Measurements from ENCODE around the gene OR7G1.
A peak's percentile ranks its signal among the peaks of the same experiment; 100 is the strongest.

The OR7G1 gene, protein sequence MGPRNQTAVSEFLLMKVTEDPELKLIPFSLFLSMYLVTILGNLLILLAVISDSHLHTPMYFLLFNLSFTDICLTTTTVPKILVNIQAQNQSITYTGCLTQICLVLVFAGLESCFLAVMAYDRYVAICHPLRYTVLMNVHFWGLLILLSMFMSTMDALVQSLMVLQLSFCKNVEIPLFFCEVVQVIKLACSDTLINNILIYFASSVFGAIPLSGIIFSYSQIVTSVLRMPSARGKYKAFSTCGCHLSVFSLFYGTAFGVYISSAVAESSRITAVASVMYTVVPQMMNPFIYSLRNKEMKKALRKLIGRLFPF

DNA sequence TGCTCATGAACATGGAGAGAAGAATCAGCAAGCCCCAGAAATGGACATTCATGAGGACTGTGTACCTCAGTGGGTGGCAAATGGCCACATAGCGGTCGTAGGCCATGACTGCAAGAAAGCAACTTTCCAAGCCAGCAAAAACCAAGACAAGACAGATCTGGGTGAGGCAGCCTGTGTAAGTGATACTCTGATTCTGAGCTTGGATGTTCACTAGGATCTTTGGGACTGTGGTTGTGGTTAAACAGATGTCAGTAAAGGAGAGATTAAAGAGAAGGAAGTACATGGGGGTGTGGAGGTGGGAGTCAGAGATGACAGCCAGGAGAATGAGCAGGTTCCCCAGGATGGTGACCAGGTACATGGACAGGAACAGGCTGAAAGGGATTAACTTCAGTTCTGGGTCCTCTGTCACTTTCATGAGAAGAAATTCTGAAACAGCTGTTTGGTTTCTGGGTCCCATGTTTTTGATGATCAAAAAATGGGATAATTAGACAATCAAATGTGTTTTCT is at the start of gene OR7G1:
Gene OR7G1, minus strand, starts transcription at position 457 of the 507 bp plus-strand sequence. Its CDS starts 0 bp downstream, at position 457.
- DNase-seq (ENCODE audit: low read depth in 2 of 2) = no peak

DNA sequence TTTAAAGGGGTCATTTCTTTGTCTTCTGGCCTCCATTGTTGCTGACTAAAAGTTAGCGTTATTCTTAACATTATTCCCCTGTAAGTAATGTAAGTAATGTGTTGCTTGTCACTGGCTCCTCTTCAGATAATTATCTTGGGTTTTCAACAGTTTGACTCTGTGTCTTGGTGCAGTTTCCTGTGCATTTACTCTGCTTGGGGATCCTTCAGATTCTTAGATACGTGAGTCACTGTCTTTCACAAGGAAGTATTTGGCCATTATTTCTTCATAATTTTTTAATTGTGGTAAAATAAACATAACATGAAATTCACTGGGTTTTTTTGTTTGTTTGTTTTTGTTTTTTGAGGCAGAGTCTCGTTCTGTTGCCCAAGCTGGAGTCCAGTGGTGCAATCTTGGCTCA is 49.7 kb upstream of the OR7G1 start:
- no peak for DNase-seq (ENCODE audit: low read depth in 2 of 2)

- DNase-seq (ENCODE audit: low read depth in 2 of 2) = no peak
These were observed 45.9 kb upstream of the OR7G1 start for GRCh38 chr19:9161427-9161826.

- no peak for DNase-seq (ENCODE audit: low read depth in 2 of 2)
These were observed 44.3 kb upstream of the OR7G1 start for GRCh38 chr19:9159891-9160290.

DNA sequence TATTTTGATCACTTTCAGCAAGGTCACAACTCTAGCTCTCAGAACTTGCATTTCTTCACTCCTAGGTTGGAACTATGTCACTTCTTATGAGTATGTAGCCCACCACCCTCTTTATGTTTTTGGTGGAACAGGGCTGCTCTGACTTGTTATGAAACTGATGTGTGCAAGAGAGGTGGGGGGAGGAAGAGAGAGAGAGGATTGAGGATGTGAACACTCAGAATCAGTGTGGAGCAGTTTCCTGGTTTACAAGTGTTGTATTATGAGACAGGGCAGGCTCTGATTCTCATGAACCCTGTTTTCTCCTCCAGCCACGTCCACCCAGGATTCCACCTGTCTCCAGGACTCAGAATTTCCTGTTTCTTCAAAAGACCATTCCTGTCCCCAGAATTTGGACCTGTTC is 40.7 kb upstream of the OR7G1 start:
- no peak for DNase-seq (ENCODE audit: low read depth in 2 of 2)

DNA sequence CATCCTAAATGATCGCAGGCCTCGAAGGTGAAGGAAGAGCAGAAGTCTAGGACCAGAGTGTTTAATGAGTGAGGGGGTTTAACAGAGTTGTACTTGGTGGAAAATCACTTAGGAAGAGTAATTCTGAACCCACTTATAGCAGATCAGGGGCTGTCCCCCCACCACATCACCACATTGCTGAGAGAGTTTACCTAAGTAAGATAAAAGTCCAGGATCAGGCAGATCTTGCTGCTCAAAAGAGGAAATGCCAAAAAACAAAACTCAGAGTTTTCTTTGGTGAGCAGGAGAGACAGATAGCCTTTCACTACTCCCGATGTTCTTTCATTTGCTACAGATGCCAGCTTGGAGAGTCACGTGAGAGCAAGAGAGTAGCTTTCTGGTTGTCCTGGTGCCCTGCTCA is 40.0 kb upstream of the OR7G1 start:
- no peak for DNase-seq (ENCODE audit: low read depth in 2 of 2)

- DNase-seq (ENCODE audit: low read depth in 2 of 2) = no peak
These were observed 35.8 kb upstream of the OR7G1 start for GRCh38 chr19:9151367-9151766.

DNA sequence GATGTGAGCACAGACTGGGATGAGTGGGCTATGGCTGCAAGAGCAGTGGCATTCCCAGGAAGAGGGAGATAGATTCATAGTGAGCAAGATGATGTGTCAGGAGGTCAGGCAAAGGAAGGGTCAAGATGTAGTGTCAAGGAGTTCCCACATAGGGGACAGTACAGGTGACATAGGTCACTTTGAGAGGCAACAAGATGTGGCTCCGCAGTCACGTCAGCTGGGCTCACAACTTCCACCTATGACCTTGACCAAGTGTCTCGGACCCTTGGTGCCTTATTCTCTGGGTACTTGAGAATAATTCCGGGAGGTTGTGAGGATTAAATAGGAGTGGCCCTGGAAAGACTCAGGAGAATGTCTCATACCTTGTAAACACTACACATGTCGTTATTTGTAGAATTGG is 35.1 kb upstream of the OR7G1 start:
- DNase-seq (ENCODE audit: low read depth in 2 of 2) = no peak

GRCh38 chr19:9149997-9150396 is 34.4 kb upstream of the OR7G1 start:
- no peak for DNase-seq (ENCODE audit: low read depth in 2 of 2)

GRCh38 chr19:9148697-9149096 is 33.1 kb upstream of the OR7G1 start:
- no peak for DNase-seq (ENCODE audit: low read depth in 2 of 2)

DNA sequence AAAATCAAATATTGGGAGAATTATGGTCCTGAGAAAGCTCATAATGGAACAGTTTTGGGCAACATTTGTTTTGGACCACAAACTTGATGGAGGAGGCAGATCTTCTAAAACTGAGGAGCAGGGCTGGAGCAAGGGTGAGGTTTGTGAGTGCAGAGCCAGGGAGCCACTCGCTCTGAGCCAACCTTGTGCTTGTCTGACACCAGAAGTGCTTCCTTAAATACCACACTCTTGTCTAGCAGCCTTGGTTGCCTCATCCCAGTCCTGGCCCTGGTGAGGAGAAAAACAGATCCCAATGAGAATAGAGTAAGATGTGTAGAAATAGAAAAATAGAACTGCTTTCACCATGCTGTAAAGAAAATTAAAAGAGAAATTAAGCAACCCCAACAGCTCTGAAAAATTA is 31.3 kb upstream of the OR7G1 start:
- no peak for DNase-seq (ENCODE audit: low read depth in 2 of 2)

DNA sequence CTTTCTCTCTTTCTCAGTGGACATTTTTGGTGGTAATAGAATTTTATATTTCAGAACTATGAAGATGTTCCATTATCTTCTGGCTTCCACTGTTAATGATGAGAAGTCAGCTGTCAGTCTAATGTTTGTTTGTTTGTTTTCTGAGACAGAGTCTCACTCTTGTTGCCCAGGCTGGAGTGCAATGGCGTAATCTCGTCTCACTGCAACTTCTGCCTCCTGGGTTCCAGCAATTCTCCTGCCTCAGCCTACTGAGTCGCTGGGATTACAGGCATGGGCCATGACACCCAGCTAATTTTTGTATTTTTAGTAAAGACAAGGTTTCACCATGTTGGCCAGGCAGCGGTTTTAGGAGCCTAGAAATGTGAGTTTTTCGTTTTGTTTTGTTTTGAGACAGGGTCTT is 29.4 kb upstream of the OR7G1 start:
- no peak for DNase-seq (ENCODE audit: low read depth in 2 of 2)

DNA sequence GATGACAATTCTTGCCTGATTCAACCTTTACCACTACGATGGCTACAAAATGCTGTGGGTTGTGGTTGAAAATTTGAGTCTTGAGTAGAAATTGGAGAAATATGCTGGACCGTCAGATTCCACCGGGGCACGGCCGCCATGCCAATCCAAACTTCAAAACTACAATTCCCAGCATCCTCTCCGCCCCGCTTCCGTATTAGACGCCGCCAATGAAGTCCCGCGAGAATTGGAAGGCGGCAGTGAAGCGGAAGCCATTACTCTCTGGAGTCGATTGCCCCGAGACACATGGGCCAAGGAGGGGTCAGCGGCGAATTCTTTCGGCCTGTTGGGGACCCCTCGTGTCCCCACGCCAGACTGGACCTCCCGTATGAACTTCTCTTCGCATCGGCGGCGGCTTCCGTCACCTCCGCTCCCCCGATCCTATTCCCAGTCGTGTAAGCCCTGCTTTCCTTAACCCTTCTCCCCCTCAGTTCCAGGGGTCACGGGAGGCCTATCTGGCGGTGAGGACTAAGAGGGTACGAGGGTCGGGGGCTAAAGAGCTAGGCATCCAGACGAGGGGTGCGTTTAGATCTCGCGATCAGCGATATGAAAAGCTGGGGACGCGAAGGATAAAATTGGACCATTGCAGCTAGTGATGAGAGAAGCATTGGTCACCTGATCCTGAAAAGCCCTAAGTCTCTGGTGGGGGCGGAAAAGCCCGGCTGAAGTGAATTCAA is 24.8 kb upstream of the OR7G1 start, which contains the start of gene ZNF317:
Gene ZNF317, plus strand, starts transcription at position 239 of the 716 bp plus-strand sequence. CDS start 15,620 bp downstream, outside the sequence.
- DNase-seq (ENCODE audit: low read depth in 2 of 2) = peak; percentile 78 to 88

- DNase-seq (ENCODE audit: low read depth in 2 of 2) = no peak
These were observed 24.1 kb upstream of the OR7G1 start for GRCh38 chr19:9139609-9140158.

- DNase-seq (ENCODE audit: low read depth in 2 of 2) = no peak
These were observed 16.9 kb upstream of the OR7G1 start for GRCh38 chr19:9132422-9132821.

GRCh38 chr19:9130965-9131364 is 15.4 kb upstream of the OR7G1 start:
- no peak for DNase-seq (ENCODE audit: low read depth in 2 of 2)

GRCh38 chr19:9128171-9128570 is 12.6 kb upstream of the OR7G1 start:
- no peak for DNase-seq (ENCODE audit: low read depth in 2 of 2)

DNA sequence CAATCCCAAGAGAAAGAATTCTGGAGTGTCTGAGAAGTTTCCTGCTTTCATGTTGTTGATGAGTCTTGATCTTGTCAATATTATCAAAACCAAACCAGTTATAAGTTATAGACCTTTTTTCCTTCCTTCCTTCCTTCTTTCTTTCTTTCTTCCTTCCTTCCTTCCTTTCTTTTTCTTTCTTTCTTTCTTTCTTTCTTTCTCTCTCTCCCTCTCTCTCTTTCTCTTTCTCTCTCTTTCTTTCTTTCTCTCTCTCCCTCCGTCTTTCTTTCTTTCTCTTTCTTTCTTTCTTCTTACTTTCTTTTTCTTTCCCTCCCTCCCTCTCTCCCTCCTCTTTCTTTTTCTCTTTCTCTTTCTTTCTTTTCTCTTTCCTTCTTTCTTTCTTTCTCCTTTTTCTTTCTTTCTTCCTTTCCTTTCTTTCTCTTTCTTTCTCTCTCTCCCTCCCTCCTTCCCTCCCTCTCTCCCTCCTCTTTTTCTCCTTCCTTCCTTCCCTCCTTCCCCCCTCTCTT is 11.4 kb upstream of the OR7G1 start, which contains the start of gene OR7G3:
Gene OR7G3, minus strand, starts transcription at position 51 of the 506 bp plus-strand sequence. Its CDS starts 0 bp downstream, at position 51.
- no peak for DNase-seq (ENCODE audit: low read depth in 2 of 2)

DNA sequence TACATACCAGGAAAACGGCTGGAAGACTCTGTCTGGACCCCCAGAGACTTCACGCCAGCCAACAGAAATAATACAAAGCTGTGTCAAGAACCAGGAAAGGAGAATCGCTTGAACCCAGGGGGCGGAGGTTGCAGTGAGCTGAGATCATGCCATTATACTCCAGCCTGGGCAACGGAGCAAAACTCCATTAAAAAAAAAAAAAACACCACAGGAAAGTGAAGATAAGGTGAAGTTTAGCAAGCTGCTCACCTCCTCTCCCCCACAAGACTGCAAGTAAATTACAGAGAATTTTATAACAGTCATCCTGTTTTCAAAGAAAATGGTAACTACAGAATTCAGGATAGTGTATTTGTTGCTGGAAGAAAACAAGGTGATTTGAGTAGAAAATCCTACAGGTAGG is 984 bp upstream of the OR7G1 start:
- no peak for DNase-seq (ENCODE audit: low read depth in 2 of 2)

DNA sequence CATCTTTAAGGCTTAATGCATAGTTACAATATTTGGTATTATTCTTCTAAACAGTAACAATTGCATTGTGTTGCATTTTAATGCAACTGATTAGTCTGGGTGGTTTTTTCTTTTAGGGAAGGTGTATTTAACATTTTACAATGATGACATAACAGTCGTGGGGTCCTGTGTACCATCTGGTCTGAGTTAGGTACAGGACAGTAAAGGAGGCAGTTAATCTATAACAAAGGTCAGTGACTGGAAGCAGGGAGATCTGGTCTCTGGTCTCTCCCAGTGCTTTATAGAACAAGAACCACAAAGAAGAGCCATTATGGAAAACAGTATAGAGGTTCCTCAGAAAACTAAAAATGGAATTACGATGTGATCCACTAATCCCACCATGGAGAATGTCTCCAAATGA is 5.6 kb downstream of the OR7G1 start:
- DNase-seq (ENCODE audit: low read depth in 2 of 2) = no peak

DNA sequence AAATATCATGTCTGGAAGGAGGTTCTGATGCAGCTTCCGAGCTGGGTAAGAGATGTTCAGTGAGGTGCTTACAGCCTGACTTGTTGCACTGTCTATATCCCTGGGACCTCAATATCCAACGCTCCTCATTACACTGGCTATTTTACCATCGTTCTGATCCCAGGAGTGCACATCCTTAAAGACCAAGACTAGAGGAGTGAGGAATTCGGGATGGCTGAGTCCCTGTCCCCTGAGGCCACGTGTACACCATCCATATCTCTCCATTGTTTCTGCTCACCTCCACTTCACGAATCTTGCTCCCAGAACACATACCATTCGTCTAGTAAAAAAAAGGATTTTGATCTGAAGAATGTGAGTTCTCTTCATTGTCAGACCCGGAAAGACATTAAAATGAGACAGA is 8.2 kb downstream of the OR7G1 start, which contains the start of gene OR7G2:
Gene OR7G2, minus strand, starts transcription at position 101 of the 400 bp plus-strand sequence. CDS start 4,232 bp downstream, outside the sequence.
- DNase-seq (ENCODE audit: low read depth in 2 of 2) = no peak

DNA sequence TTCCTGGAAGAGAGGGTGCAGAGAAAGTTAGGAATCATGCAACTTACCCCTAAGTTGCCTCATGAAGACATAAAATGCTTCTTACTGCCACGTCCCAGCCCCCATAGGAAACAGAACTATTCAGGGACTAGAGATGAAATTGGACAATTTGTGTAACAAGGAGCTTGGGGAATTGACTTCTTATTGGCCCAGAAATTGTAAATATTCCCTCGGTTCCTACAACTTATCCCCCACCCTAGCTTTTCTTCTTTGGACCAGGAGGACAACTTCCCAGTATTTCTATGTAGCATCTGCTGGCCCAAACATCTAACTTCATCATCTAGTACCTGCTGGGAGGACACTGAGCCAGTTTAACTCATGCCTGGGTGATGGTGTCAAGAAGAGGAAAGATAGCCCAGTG is 28.8 kb downstream of the OR7G1 start, which contains the start of gene OR1M1:
Gene OR1M1, plus strand, starts transcription at position 301 of the 400 bp plus-strand sequence. CDS start 6,184 bp downstream, outside the sequence.
- no peak for DNase-seq (ENCODE audit: low read depth in 2 of 2)
